22Rv1 (cell line): ENCODE measurements around the gene AFF2.
"Not testable (repeated sequence)": the region's sequence is repeated elsewhere in the genome, so short reads cannot be mapped to it uniquely, and the experiment has no call there.

Experiments
- H3K27ac ChIP-seq: fragments of 450-650 bp; 2 replicates; pipeline ENCODE4 v1.5.1; 2017
- CTCF ChIP-seq: fragments of 450-650 bp; IDR thresholded peaks from 2 replicates; pipeline ENCODE4 v1.5.1; 2017; ENCODE audit warnings: mild to moderate bottlenecking
- ZFX ChIP-seq: fragments of 450-650 bp; IDR thresholded peaks from 2 replicates; pipeline ENCODE4 v1.6.1; 2017; ENCODE audit warnings: antibody characterized with exemption, borderline replicate concordance

The AFF2 gene

GRCh38 chrX:148661035-148661434, 160.6 kb downstream of the AFF2 start:
- TF ChIP-seq ZFX: no peak
- no peak for TF ChIP-seq CTCF
- H3K27ac ChIP-seq: no peak overlapping the region

- TF ChIP-seq CTCF: no peak
- no peak for TF ChIP-seq ZFX
- H3K27ac ChIP-seq: no peak overlapping the region
Measured at GRCh38 chrX:148662014-148662413, 161.6 kb downstream of the AFF2 start.

GRCh38 chrX:148664171-148664570, 163.8 kb downstream of the AFF2 start:
- TF ChIP-seq CTCF (no peak), ZFX (no peak)
- no peak overlapping the region for H3K27ac ChIP-seq

- TF ChIP-seq ZFX (no peak), CTCF (no peak)
- H3K27ac ChIP-seq: no peak overlapping the region
Measured at GRCh38 chrX:148664995-148665394, 164.6 kb downstream of the AFF2 start.

- H3K27ac ChIP-seq: not testable (repeated sequence)
Measured at GRCh38 chrX:148669175-148669574, 168.8 kb downstream of the AFF2 start.

GRCh38 chrX:148670277-148670676, 169.9 kb downstream of the AFF2 start:
- no peak for TF ChIP-seq CTCF
- no peak for TF ChIP-seq ZFX
- H3K27ac ChIP-seq: no peak overlapping the region

- TF ChIP-seq CTCF: no peak
- no peak for TF ChIP-seq ZFX
- no peak overlapping the region for H3K27ac ChIP-seq
Measured at GRCh38 chrX:148672517-148672916, 172.1 kb downstream of the AFF2 start.

- no peak overlapping the region for H3K27ac ChIP-seq
- TF ChIP-seq CTCF (no peak), ZFX (no peak)
Measured at GRCh38 chrX:148681605-148682004, 181.2 kb downstream of the AFF2 start.
